ENCODE measurements around the gene DAAM1.

DNA sequence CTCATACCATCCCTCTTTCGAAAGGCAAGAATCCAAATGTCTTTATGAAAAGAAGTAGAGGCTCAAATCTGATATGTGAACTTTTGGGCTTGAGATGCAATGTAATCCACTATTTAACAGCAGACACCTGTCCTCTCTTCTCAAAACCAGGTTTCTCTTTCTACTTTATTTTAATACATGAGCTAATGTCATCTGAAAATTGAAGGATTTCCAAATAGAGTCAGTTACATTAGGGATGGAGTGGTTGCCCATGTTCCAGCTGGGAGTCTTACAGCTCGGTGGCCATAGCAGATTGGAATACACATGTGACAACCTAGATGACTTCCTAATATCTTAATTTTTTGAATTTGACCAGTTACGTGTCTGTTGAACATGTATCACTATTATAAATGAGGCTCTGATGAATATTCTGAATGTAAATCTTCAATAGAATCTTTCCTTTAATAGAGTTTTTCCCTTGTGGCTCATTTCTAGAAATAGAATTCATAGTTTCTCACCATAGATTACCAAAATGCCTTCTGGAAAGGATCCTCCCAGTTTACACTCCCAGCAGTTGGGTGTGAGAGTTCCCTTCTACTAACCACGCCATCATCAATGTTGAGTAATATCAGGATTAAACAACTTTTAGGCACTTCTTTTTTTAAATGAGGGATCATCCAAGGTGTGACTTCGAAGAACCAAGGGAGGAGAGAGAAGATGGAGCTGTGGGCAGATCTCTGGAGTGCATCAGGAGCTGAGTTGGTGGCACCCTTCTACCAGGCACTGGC, 227.6 kb downstream of the DAAM1 start:
- TF ChIP-seq, protein P1, sequence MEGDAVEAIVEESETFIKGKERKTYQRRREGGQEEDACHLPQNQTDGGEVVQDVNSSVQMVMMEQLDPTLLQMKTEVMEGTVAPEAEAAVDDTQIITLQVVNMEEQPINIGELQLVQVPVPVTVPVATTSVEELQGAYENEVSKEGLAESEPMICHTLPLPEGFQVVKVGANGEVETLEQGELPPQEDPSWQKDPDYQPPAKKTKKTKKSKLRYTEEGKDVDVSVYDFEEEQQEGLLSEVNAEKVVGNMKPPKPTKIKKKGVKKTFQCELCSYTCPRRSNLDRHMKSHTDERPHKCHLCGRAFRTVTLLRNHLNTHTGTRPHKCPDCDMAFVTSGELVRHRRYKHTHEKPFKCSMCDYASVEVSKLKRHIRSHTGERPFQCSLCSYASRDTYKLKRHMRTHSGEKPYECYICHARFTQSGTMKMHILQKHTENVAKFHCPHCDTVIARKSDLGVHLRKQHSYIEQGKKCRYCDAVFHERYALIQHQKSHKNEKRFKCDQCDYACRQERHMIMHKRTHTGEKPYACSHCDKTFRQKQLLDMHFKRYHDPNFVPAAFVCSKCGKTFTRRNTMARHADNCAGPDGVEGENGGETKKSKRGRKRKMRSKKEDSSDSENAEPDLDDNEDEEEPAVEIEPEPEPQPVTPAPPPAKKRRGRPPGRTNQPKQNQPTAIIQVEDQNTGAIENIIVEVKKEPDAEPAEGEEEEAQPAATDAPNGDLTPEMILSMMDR (IDR thresholded peaks at IDR 0.05), result no peak
- TF ChIP-seq EZH2 (IDR thresholded peaks at IDR 0.05) (no peak), EZH2phosphoT487 (IDR thresholded peaks at IDR 0.05) (no peak)
